ENCODE data around the gene KDM5A. TPM values are rescaled to one million over a fixed set of nuclear protein-coding genes. Genes with fewer than 3 reads are reported as not detected.

Gene KDM5A
- total RNA-seq, 1 donor from 2014 or later, result 72.0 TPM

- ATAC-seq, result no peak
- peaks cover 62% of the 10 kb centered on the region for H3K36me3 ChIP-seq
Observed at GRCh38 chr12:286531-287300, 102.4 kb downstream of the KDM5A start.

DNA sequence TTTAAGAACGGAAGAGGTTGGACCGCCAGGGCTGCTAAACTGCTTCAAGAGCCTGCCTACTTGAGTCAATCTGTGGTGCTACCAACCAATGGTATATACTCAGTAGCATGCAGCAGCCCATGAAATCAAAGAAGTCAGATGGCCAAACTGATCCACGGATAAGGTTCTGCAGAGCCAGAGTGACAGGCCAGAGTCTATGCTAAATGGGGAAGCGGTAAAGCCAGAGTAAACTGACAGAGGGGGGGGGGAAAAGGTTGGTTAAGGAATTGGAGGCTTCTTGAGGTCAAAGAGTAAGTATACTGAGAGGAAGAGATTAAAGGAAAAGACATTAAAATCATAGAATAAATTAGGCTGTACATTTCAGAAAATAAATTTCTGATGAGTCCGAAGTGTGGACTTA lies 111.1 kb downstream of the KDM5A start:
- no peak for DNase-seq
- TF ChIP-seq, protein P1, sequence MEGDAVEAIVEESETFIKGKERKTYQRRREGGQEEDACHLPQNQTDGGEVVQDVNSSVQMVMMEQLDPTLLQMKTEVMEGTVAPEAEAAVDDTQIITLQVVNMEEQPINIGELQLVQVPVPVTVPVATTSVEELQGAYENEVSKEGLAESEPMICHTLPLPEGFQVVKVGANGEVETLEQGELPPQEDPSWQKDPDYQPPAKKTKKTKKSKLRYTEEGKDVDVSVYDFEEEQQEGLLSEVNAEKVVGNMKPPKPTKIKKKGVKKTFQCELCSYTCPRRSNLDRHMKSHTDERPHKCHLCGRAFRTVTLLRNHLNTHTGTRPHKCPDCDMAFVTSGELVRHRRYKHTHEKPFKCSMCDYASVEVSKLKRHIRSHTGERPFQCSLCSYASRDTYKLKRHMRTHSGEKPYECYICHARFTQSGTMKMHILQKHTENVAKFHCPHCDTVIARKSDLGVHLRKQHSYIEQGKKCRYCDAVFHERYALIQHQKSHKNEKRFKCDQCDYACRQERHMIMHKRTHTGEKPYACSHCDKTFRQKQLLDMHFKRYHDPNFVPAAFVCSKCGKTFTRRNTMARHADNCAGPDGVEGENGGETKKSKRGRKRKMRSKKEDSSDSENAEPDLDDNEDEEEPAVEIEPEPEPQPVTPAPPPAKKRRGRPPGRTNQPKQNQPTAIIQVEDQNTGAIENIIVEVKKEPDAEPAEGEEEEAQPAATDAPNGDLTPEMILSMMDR (IDR thresholded peaks at IDR 0.05), result no peak
- H3K4me1 ChIP-seq, result no peaks in the 10 kb centered on the region
- H3K4me3 ChIP-seq, result no peak overlapping the region
- intact Hi-C loops (cut with DNase I), result no loop called here
- H3K27ac ChIP-seq, result no peak overlapping the region
- H3K9me3 ChIP-seq, result no peaks in the 10 kb centered on the region
- H3K27me3 ChIP-seq, result no peaks in the 10 kb centered on the region
- peaks cover 17% of the 10 kb centered on the region for H3K36me3 ChIP-seq
- ATAC-seq, result no peak

More at GRCh38 chr12:286531-287300, 102.4 kb downstream of the KDM5A start:
- DNase-seq, result no peak
- no peak overlapping the region for H3K27ac ChIP-seq
- TF ChIP-seq, protein P1 (IDR thresholded peaks at IDR 0.05), result no peak
- H3K27me3 ChIP-seq, result no peaks in the 10 kb centered on the region
- intact Hi-C loops (cut with DNase I), result no loop called here
- H3K4me3 ChIP-seq, result no peak overlapping the region
- H3K9me3 ChIP-seq, result no peaks in the 10 kb centered on the region
- H3K4me1 ChIP-seq, result no peaks in the 10 kb centered on the region

- DNase-seq (no peak), ATAC-seq (no peak)
- Histone ChIP-seq H3K27me3 (no peaks in the 10 kb centered on the region), H3K9me3 (no peaks in the 10 kb centered on the region), H3K4me1 (no peaks in the 10 kb centered on the region), H3K4me3 (no peak overlapping the region), H3K36me3 (peaks cover 5% of the 10 kb centered on the region), H3K27ac (no peak overlapping the region)
- TF ChIP-seq, protein P1 (IDR thresholded peaks at IDR 0.05), result no peak
- intact Hi-C loops (cut with DNase I), result no loop called here
Observed at GRCh38 chr12:275812-276211, 113.3 kb downstream of the KDM5A start.

DNA sequence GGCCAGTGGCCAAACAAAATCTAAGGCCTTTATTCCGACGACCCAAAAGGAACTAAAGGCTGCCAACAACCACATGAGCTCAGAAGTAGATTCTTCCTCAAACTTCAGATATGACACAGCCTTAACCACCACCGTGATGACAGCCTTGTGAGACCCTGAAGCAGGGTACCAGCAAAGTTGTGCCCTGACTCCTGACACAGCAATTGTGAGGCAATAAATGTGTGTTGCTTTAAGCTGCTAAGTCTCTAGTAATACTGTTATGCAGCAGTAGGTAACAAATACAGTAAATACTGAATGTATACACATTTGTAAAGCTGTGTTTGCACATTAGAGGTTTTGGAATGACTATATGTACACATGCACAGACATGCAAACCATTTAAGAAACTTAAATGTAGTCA lies 115.7 kb downstream of the KDM5A start:
- ATAC-seq (no peak), DNase-seq (no peak)
- H3K27ac ChIP-seq, result no peak overlapping the region
- TF ChIP-seq, protein P1 (IDR thresholded peaks at IDR 0.05), result no peak
- H3K36me3 ChIP-seq, result no peaks in the 10 kb centered on the region
- H3K27me3 ChIP-seq, result no peaks in the 10 kb centered on the region
- H3K9me3 ChIP-seq, result no peaks in the 10 kb centered on the region
- H3K4me1 ChIP-seq, result no peaks in the 10 kb centered on the region
- H3K4me3 ChIP-seq, result no peak overlapping the region
- intact Hi-C loops (cut with DNase I), result no loop called here

- Histone ChIP-seq H3K9me3 (no peaks in the 10 kb centered on the region), H3K27ac (no peak overlapping the region), H3K36me3 (no peaks in the 10 kb centered on the region), H3K27me3 (no peaks in the 10 kb centered on the region), H3K4me3 (no peak overlapping the region), H3K4me1 (no peaks in the 10 kb centered on the region)
- DNase-seq (no peak), ATAC-seq (no peak)
- TF ChIP-seq, protein P1 (IDR thresholded peaks at IDR 0.05), result no peak
- intact Hi-C loops (cut with DNase I), result no loop called here
Observed at GRCh38 chr12:272942-273341, 116.2 kb downstream of the KDM5A start.

Measured in upper lobe of right lung (tissue), 1 donor.